ENCODE results near the gene KLRF1.
"Not testable (repeated sequence)": the region's sequence is repeated elsewhere in the genome, so short reads cannot be mapped to it uniquely, and the experiment has no call there.

KLRF1 gene

DNA sequence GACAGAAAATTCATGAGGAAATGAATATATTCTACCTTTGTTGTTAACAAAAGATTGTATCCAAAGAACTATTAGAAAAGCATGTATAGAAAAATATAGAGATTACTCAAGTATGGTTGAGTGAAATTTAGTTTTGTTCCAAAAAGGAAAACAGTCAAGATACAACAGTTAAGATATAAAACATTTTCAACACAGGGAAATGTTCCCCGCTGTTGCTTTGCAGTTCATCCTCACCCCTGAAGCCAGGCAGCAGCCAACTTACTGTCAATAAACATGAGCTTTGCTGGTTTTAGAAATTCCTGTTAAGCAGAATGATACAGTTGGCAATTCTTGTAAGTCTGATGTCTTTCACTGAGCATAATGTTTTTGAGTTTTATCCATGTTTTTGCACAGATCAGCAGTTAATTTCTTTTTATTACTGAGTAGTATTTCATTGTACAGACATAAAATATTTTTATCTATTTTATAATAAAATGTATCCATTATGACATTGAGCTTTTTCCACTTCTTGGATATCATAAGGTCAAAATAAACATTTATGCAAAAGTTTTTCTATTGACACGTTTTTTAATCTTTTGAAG, 43.1 kb downstream of the KLRF1 start:
- no peak for DNase-seq

DNA sequence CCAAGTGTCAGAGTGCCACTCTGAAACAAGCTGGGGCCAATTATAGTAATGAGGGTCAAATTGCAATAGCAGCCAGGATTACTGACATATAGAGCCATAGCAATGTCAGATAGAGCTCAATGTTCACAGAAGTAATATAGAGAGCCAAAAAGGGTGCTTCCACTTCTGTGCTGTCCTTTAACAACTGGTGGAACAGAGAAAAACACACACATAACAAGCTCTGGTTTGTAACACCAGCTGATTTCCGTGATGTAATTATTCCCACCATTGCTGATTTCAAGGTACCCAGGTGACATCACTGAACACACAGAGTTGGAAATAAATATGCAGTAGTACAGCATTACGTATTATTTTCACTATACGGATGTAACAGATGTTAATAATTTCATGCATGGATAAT, 44.9 kb downstream of the KLRF1 start:
- DNase-seq: no peak

DNA sequence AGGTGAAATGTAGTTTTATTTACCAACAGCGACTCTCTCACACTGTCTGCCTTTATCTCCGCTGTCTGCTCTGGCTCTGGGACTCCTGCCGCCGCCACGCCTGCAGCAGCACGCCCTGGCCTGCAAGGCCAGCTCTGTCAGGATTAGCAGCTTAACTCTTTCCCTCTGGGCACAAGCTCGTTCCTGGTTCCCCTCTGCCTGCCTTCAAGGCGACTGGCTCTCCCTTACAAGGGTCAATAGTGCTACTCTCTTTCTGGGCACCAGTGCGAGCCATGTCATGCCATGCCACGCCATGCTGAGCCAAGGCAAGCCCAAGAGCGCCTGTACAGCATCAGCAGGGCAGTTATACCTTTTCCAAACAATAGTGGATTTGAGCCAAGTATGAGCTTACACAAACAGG, 45.5 kb downstream of the KLRF1 start:
- DNase-seq: no peak

GRCh38 chr12:9876120-9876519, 48.8 kb downstream of the KLRF1 start:
- DNase-seq: not testable (repeated sequence)

DNA sequence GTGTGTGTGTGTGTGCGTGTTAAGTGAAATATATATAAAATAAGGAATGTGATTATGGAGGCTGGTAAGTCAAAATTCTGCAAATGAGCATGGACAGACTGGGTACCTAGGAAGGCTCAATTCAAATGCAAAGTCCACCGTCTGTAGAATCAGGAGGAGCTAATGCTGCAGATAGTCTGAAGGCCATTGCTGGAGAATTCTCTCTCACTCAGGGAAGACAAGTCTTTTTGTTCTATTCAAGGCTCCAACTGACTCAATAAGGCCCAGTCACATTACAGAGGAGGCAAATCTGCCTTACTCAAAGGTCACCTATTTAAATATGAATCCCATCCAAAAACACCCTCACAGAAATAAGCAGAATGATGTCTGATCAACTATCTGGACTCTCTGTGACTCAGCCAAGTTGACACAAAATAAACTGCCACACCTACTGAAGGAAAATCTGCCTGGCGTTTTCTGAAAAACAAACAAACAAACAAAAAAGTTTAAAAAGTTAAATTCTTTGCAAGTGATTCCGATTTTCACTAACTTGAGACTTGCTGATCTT, 53.3 kb downstream of the KLRF1 start:
- no peak for DNase-seq

DNA sequence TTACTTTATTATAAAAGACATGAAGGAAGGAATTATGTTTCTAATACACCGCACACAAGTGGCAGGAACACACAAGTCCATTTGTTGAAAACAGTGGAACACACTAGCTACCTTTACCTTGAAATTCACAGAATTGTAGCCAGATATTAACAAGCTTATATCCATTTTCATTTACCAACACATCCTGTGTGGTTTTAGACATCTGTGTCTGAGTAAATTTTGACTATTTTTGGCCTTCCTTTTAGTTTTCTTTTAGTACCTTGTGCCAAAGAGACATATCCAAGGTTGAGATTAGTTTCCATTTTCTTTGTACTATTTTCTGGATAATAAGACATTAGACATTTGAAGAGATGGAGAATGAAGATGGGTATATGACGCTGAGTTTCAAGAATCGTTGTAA, 54.0 kb downstream of the KLRF1 start, which contains the start of gene KLRF2:
Gene KLRF2 (plus strand): TSS at position 244 of the 400 bp plus-strand sequence. CDS start 107 bp downstream, at position 351.
- DNase-seq: no peak

DNA sequence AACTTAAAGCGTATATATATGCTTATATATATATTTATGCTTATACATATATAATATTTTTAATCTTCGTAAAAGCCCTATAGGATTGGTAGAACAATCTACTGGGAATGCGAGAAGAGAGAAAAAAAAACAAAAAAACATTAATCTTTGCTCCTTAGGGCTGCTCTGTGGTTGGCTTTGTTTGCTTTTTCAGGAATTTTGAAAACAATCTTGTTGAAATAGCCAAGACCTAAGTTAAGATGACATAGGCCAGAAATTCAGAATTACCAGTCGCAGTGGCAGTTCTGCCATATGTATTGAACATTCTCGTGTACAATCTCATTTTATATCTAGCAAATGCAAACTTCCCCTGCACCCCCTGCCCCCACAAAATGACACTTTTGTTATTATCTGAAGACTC, 54.7 kb downstream of the KLRF1 start:
- DNase-seq: no peak

DNA sequence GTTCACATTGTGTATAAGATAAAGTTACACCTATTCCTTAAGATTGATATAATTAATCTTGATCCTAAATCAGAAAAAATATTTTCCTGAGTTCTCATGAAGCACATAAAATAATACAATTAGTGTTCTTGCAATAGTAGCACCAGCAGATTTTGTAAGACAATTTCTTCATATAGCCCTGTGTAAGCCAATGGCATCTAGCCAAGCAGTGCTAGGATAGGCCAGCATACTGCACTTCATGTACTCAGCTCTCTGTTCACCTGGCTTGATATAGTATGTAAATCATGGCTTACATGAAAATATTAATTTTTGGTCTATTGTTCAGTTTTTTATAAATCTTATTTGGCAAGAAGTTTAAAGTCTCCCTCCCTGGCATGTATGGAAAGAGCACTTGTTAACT, 55.9 kb downstream of the KLRF1 start:
- DNase-seq: no peak

DNA sequence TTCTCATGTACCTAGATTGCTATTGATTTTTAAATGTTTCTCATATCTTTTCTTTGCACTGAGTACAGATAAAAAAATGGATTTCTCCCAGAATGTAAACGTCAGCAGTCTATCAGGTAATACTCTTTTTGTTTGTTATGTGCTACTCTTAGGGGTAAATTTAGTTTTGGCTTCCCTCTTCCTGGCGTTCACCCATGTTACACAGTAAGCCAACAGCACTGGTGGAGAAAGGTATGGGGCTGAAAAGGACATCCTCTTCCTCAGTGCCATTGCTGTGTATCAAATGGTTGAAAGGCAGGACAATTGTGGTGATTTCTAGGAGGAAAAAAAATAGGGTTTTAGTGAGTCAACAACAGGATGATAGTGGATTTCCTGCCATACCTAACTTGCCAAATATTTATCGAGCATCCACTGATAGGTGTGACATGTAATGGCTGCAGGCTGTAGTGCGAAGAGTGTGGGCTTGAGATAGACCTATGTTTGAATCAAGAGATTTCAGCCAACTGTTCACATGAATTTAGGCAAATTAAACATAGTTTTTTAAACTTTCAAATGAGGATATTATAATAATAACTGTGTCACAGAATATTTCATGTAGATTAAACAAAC, 61.5 kb downstream of the KLRF1 start:
- no peak for DNase-seq
